ENCODE data around the gene SLC4A5.

DNA sequence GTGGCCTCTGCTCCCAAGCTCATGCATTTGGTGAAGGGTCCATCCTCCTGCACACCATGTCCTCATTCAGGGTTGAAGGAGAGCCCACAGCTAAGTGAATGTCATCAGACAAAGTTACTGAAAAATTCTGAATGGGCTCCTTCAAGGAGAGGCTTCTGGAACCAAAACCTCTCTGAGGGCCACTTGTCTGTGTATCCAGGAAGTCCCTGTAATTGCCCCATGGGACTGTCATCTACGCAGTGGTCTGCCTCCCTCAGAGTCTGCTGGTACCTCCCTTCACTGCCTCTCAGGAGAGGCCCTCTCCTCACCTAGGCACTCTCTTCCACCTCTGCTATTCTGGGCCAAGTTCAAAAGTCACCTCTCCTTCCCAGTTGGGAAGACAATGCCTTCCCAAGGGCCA, 68.0 kb downstream of the SLC4A5 start:
- TF ChIP-seq, protein P1, sequence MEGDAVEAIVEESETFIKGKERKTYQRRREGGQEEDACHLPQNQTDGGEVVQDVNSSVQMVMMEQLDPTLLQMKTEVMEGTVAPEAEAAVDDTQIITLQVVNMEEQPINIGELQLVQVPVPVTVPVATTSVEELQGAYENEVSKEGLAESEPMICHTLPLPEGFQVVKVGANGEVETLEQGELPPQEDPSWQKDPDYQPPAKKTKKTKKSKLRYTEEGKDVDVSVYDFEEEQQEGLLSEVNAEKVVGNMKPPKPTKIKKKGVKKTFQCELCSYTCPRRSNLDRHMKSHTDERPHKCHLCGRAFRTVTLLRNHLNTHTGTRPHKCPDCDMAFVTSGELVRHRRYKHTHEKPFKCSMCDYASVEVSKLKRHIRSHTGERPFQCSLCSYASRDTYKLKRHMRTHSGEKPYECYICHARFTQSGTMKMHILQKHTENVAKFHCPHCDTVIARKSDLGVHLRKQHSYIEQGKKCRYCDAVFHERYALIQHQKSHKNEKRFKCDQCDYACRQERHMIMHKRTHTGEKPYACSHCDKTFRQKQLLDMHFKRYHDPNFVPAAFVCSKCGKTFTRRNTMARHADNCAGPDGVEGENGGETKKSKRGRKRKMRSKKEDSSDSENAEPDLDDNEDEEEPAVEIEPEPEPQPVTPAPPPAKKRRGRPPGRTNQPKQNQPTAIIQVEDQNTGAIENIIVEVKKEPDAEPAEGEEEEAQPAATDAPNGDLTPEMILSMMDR (IDR thresholded peaks at IDR 0.05), result no peak
- TF ChIP-seq ZNF232 (CRISPR knock-in tag; IDR thresholded peaks at IDR 0.05) (no peak), SMAD3 (CRISPR knock-in tag; IDR thresholded peaks at IDR 0.05; ENCODE audit: borderline replicate concordance) (no peak), ZBTB21 (CRISPR knock-in tag; IDR thresholded peaks at IDR 0.05; ENCODE audit: borderline replicate concordance) (no peak), ZNF416 (CRISPR knock-in tag; IDR thresholded peaks at IDR 0.05) (no peak), CREM (CRISPR knock-in tag; IDR thresholded peaks at IDR 0.05) (no peak), ETV6 (CRISPR knock-in tag; IDR thresholded peaks at IDR 0.05) (no peak), NFYB (CRISPR knock-in tag; conservative IDR thresholded peaks at IDR 0.05; ENCODE audit: low read depth) (no peak), MYBL2 (CRISPR knock-in tag; IDR thresholded peaks at IDR 0.05) (no peak)
- TF ChIP-seq, protein P2, sequence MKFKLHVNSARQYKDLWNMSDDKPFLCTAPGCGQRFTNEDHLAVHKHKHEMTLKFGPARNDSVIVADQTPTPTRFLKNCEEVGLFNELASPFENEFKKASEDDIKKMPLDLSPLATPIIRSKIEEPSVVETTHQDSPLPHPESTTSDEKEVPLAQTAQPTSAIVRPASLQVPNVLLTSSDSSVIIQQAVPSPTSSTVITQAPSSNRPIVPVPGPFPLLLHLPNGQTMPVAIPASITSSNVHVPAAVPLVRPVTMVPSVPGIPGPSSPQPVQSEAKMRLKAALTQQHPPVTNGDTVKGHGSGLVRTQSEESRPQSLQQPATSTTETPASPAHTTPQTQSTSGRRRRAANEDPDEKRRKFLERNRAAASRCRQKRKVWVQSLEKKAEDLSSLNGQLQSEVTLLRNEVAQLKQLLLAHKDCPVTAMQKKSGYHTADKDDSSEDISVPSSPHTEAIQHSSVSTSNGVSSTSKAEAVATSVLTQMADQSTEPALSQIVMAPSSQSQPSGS (CRISPR knock-in tag; IDR thresholded peaks at IDR 0.05; ENCODE audit: borderline replicate concordance, low read depth), result no peak
- TF ChIP-seq, protein P3, sequence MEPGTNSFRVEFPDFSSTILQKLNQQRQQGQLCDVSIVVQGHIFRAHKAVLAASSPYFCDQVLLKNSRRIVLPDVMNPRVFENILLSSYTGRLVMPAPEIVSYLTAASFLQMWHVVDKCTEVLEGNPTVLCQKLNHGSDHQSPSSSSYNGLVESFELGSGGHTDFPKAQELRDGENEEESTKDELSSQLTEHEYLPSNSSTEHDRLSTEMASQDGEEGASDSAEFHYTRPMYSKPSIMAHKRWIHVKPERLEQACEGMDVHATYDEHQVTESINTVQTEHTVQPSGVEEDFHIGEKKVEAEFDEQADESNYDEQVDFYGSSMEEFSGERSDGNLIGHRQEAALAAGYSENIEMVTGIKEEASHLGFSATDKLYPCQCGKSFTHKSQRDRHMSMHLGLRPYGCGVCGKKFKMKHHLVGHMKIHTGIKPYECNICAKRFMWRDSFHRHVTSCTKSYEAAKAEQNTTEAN (CRISPR knock-in tag; IDR thresholded peaks at IDR 0.05), result no peak
- TF ChIP-seq, protein P4, sequence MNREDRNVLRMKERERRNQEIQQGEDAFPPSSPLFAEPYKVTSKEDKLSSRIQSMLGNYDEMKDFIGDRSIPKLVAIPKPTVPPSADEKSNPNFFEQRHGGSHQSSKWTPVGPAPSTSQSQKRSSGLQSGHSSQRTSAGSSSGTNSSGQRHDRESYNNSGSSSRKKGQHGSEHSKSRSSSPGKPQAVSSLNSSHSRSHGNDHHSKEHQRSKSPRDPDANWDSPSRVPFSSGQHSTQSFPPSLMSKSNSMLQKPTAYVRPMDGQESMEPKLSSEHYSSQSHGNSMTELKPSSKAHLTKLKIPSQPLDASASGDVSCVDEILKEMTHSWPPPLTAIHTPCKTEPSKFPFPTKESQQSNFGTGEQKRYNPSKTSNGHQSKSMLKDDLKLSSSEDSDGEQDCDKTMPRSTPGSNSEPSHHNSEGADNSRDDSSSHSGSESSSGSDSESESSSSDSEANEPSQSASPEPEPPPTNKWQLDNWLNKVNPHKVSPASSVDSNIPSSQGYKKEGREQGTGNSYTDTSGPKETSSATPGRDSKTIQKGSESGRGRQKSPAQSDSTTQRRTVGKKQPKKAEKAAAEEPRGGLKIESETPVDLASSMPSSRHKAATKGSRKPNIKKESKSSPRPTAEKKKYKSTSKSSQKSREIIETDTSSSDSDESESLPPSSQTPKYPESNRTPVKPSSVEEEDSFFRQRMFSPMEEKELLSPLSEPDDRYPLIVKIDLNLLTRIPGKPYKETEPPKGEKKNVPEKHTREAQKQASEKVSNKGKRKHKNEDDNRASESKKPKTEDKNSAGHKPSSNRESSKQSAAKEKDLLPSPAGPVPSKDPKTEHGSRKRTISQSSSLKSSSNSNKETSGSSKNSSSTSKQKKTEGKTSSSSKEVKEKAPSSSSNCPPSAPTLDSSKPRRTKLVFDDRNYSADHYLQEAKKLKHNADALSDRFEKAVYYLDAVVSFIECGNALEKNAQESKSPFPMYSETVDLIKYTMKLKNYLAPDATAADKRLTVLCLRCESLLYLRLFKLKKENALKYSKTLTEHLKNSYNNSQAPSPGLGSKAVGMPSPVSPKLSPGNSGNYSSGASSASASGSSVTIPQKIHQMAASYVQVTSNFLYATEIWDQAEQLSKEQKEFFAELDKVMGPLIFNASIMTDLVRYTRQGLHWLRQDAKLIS (CRISPR knock-in tag; IDR thresholded peaks at IDR 0.05; ENCODE audit: borderline replicate concordance), result no peak
